Activated CD4-positive, alpha-beta T cell treated with anti-CD3 and anti-CD28 coated beads, Interleukin-2, amount 10 ng/mL, durations not matched to agents 24 days and 14 days (primary cell): Measurements from ENCODE around the gene QRFP. TPM values are rescaled to one million over a fixed set of nuclear protein-coding genes. Genes with fewer than 3 reads are reported as not detected.

Experiments used
- DNase-seq: peaks from one replicate; pipeline ENCODE4 v3.0.0; 2022
- H3K27ac Mint-ChIP-seq: one replicate; pipeline ENCODE4 v1.8.0; 2022; ENCODE audit warnings: mild to moderate bottlenecking, mixed read lengths
- H3K27me3 Mint-ChIP-seq: one replicate; pipeline ENCODE4 v1.8.0; 2022; ENCODE audit warnings: mixed read lengths
- H3K36me3 Mint-ChIP-seq: one replicate; pipeline ENCODE4 v1.8.0; 2022; ENCODE audit warnings: low read depth, mild to moderate bottlenecking, mixed read lengths
- H3K4me1 Mint-ChIP-seq: one replicate; pipeline ENCODE4 v1.8.0; 2021; ENCODE audit warnings: mixed read lengths
- H3K4me3 Mint-ChIP-seq: one replicate; pipeline ENCODE4 v1.8.0; 2022; ENCODE audit warnings: mild to moderate bottlenecking, moderate library complexity, mixed read lengths
- H3K9me3 Mint-ChIP-seq: one replicate; pipeline ENCODE4 v1.8.0; 2021; ENCODE audit warnings: mixed read lengths
- intact Hi-C: fragments of 100-400 bp; cut with micrococcal nuclease; formaldehyde crosslinking; loops from one replicate; pipeline ENCODE4 v1.15.1; 2023
- total RNA-seq: library from RNA; stranded (reverse); gene quantifications from 2 replicates; pipeline ENCODE4 v1.2.3, GENCODE V29; 2022

QRFP gene
- total RNA-seq, 1 donor from 2014 or later, result not detected

DNA sequence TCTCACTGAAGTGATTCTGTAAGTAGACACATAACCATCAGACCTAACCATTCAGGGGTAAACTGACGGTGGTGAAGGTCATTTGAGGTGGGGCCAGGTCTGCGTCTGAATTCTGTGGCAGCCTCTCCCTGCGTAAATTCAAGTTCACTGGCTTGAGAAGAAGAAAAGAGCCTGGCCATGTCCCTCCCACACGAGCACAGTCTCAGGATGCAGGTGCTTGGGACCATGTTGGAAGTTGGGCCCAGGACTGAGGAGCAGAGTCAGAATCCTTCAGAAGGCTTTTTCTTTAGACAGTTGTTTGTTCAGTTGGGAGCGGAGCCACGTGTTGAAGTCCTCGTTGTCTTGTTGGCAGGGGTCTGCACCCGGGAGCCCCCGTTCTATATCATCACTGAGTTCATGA is 24.1 kb downstream of the QRFP start:
- Mint-ChIP-seq H3K4me1 (no peaks in the 10 kb centered on the region), H3K27me3 (no peaks in the 10 kb centered on the region), H3K9me3 (no peaks in the 10 kb centered on the region), H3K4me3 (no peak overlapping the region), H3K36me3 (peaks cover 6% of the 10 kb centered on the region), H3K27ac (no peak overlapping the region)
- no peak for DNase-seq
- intact Hi-C loops, result no loop called here

DNA sequence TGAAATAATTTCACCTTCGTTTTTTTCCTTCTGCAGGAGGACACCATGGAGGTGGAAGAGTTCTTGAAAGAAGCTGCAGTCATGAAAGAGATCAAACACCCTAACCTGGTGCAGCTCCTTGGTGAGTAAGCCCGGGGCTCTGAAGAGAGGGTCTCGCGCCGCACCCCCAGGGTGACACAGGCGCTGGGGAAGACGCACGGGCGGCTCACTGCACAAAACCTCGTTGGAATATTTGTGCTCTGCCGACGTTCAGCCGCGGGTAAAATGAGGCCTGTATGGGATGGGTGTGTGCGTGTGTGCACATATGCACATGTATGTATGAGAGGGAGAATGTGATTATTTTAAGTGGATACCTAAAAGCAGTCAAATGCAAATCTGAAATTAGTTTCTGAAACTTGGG is 24.5 kb downstream of the QRFP start:
- H3K27ac Mint-ChIP-seq, result no peak overlapping the region
- no peaks in the 10 kb centered on the region for H3K27me3 Mint-ChIP-seq
- intact Hi-C loops, result no loop called here
- no peaks in the 10 kb centered on the region for H3K4me1 Mint-ChIP-seq
- no peak overlapping the region for H3K4me3 Mint-ChIP-seq
- H3K36me3 Mint-ChIP-seq, result peaks cover 6% of the 10 kb centered on the region
- DNase-seq, result no peak
- H3K9me3 Mint-ChIP-seq, result no peaks in the 10 kb centered on the region

DNA sequence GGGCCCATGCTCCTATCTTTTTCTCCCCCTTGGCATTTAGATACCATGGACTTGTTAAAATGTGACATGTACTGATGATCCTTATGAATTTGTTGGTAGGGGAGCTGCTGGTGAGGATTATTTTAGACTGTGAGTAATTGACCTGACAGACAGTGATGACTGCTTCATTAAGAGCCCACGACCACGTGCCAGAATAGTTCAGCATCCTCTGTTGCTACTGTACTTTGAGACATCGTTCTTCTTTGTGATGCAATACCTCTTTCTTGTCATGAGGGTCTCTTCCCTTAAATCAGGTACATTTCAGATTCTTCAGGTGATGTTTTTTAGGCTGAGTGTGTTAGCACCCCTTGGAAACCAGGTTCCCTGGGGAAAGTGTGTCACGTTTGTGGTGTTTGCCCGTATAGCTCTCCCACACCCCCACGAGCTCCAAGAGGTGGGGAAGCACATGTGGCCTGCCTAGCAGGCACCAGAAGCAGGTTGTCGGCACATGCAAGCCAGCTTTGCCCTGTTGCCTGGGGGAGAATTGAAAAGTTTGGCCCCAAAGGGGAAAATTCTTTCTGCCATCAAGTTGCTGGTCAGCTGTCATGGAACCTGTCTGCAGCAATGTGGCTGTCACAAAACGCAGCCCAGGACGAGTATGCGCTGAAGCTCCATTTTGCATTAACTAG is 25.1 kb downstream of the QRFP start:
- DNase-seq, result no peak
- Mint-ChIP-seq H3K9me3 (no peaks in the 10 kb centered on the region), H3K4me1 (no peaks in the 10 kb centered on the region), H3K4me3 (no peak overlapping the region), H3K27me3 (no peaks in the 10 kb centered on the region), H3K27ac (no peak overlapping the region), H3K36me3 (peaks cover 6% of the 10 kb centered on the region)
- intact Hi-C loops, result loop anchor here (2.0 kb wide), 1 partner anchor 63 kb away; no protein-coding TSS in a partner anchor

DNA sequence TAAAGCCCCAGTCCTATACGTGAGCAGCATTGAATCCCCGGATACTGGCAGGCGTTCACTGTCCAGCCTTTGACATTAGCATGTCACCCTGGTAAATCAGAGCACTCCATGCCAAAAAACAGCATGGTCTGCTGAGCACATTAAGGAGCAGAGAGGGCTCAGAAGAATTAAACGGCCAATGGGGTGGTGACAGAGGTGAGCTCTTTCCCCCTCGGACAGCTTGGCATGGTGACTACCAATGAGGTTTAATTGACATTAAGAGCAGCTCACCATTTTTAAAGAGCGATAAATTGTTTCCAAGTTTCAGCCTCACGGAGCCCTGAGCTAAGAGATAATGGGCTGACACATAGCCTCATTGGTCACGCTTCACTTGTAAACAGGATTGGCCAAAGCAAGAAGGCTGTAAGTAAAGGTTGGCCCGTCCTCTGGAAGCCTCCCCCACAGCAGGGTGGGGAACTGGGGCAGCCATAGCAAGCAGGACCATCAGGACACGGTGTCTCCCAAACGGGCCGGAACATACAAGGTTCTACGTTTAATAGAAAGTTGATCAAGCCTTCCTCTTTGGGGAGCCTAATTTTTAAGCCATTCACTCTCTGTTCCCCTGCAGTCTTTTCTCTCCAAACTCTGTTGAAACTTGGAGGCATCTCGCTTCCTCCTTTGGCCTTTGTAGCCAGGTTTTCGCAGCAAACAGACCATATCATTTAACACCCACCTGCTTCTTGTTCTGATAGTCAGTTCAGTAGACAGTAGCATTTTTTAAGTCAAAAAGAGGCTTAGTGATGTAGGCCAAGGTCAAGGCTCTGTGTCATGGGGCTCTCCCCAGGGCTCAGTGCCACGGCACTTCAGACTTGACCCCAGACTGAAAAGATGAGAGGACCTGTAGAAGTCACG is 25.9 kb downstream of the QRFP start:
- H3K4me3 Mint-ChIP-seq, result no peak overlapping the region
- DNase-seq, result no peak
- H3K9me3 Mint-ChIP-seq, result no peaks in the 10 kb centered on the region
- no peak overlapping the region for H3K27ac Mint-ChIP-seq
- H3K36me3 Mint-ChIP-seq, result peaks cover 6% of the 10 kb centered on the region
- H3K4me1 Mint-ChIP-seq, result no peaks in the 10 kb centered on the region
- intact Hi-C loops, result loop anchor here (2.0 kb wide), 1 partner anchor 62 kb away; no protein-coding TSS in a partner anchor
- H3K27me3 Mint-ChIP-seq, result no peaks in the 10 kb centered on the region

DNA sequence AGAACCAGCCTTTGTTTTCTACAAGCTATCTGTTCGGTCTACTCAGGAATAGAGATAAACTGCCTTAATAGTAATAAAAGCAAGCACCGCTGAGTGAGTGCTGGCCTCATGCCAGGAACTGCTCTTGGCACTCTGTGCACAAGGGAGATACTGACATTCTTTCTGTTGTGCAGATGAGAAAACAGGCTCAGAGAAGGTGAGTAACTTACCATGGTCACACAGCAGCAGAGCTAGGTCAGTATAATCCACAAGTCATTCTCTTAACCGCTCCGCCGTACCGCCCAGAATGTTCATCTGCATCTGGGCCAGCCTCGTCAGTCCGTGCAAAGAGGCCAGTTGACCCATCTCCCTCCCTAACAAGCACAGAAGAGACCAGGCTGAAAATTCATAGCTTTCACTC is 27.4 kb downstream of the QRFP start:
- no peak overlapping the region for H3K27ac Mint-ChIP-seq
- intact Hi-C loops, result no loop called here
- no peaks in the 10 kb centered on the region for H3K27me3 Mint-ChIP-seq
- no peaks in the 10 kb centered on the region for H3K9me3 Mint-ChIP-seq
- H3K4me1 Mint-ChIP-seq, result no peaks in the 10 kb centered on the region
- no peak overlapping the region for H3K4me3 Mint-ChIP-seq
- H3K36me3 Mint-ChIP-seq, result peaks cover 6% of the 10 kb centered on the region
- no peak for DNase-seq

DNA sequence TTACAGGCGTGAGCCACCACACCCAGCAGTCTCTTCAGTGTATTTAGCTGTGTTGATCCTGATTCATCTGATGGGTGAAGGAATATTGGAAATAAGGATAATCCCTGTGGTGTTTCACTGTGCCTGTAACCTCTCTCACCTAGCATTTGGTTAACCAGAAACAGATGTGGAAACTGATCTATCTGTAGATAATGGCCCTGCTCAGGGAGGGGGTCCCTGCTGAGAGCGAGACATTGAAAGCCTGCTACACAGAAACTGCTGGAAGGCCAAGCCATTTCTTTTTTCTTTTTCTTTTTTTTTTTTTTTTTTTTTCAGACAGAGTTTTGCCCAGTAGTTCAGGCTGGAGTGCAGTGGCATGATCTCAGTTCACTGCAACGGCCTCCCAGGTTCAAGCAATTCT is 28.4 kb downstream of the QRFP start:
- peaks cover 4% of the 10 kb centered on the region for H3K36me3 Mint-ChIP-seq
- H3K9me3 Mint-ChIP-seq, result no peaks in the 10 kb centered on the region
- H3K27ac Mint-ChIP-seq, result no peak overlapping the region
- no peaks in the 10 kb centered on the region for H3K27me3 Mint-ChIP-seq
- no peak for DNase-seq
- intact Hi-C loops, result no loop called here
- no peaks in the 10 kb centered on the region for H3K4me1 Mint-ChIP-seq
- H3K4me3 Mint-ChIP-seq, result no peak overlapping the region

DNA sequence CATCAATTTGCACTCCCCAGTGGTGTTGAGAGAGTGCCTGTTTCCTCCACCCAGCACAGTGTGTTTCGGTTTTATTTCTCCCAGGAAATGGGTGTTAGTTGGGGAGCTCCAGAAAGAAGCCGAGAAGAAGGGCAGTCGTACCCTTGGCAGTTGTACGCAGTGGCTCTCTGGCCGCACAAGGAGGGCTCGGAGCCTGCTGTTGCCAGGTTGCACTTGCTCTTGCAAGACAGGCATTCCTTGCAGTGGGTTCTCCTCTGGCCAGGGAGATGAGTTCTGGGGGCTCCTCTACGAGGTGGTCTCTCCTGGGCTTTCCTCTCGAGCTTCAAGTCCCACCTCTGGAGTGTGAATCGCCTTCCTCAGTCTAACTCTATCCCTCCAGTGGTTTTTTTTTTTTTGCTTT is 29.1 kb downstream of the QRFP start:
- Mint-ChIP-seq H3K27ac (no peak overlapping the region), H3K36me3 (peaks cover 4% of the 10 kb centered on the region), H3K4me1 (no peaks in the 10 kb centered on the region), H3K27me3 (no peaks in the 10 kb centered on the region), H3K9me3 (no peaks in the 10 kb centered on the region), H3K4me3 (no peak overlapping the region)
- intact Hi-C loops, result no loop called here
- no peak for DNase-seq

DNA sequence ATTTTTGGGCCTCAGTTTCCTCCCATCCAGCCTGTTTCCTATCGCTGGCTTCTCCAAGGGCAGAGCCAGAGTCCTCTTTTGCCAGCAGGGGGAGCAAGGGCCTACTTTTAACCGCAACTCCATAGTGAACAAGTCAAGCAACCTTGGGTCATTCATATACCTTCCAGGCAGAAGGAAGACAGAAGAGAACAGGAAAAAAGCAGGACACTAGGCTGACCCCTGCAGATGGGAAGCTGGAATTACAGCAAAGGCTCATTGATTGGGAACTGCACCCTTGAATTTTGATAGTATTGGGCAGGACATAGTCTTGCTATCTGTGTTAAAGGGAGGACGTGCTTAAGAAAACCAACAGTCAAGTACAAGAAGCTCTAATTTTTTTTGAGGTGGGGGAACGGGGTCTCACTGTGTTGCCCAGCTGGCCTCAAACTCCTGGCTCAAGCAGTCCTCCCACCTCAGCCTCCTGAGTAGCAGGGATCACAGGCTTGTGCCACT is 30.1 kb downstream of the QRFP start:
- Mint-ChIP-seq H3K27ac (no peak overlapping the region), H3K36me3 (no peaks in the 10 kb centered on the region), H3K4me3 (no peak overlapping the region), H3K9me3 (no peaks in the 10 kb centered on the region), H3K4me1 (no peaks in the 10 kb centered on the region), H3K27me3 (no peaks in the 10 kb centered on the region)
- peak; percentile 86 for DNase-seq
- intact Hi-C loops, result loop anchor here (1.0 kb wide), 2 partner anchors 75 to 180 kb away; no protein-coding TSS in a partner anchor

DNA sequence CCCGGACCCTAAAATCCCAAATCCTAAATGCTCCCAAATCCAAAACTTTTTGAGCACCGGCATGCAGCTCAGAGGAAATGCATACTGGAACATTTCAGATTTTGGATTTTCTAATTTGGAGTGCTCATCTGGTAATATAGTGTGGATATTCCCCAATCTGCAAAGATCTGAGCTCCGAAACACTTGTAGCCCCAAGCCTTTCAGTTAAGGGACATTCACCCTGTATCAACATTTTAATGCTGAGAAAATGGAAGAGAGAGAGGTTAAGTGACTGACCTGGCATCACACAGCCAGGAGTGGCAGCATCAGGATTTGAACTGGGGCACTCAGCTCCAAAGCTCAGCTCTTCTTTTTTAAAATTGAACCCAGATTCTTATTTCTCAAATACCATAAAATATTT is 30.7 kb downstream of the QRFP start:
- H3K4me1 Mint-ChIP-seq, result no peaks in the 10 kb centered on the region
- DNase-seq, result no peak
- H3K36me3 Mint-ChIP-seq, result no peaks in the 10 kb centered on the region
- no peak overlapping the region for H3K4me3 Mint-ChIP-seq
- H3K27ac Mint-ChIP-seq, result no peak overlapping the region
- intact Hi-C loops, result loop anchor here (1.0 kb wide), 2 partner anchors 75 to 180 kb away; no protein-coding TSS in a partner anchor
- no peaks in the 10 kb centered on the region for H3K27me3 Mint-ChIP-seq
- H3K9me3 Mint-ChIP-seq, result no peaks in the 10 kb centered on the region

DNA sequence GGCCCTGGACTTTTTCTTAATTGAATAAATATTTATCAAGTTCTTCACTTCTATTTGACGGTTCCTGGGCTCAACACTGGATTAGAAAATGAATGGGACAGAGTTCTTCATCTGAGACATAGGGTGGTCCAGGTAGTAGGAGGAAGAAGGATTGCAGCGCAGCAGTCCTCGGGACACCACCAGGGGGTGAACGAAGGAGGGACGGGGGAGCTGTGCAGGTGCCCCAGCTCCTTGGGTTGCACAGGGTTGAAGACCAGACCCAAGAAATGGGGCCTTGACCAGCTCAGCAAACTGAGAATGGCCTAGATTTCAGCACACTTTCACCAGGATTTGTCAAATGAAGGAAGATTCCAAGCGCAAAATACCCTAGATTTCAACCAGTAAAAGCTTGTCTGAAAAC is 32.1 kb downstream of the QRFP start:
- no peak for DNase-seq
- no peaks in the 10 kb centered on the region for H3K9me3 Mint-ChIP-seq
- no peaks in the 10 kb centered on the region for H3K36me3 Mint-ChIP-seq
- no peaks in the 10 kb centered on the region for H3K27me3 Mint-ChIP-seq
- H3K4me1 Mint-ChIP-seq, result no peaks in the 10 kb centered on the region
- intact Hi-C loops, result no loop called here
- no peak overlapping the region for H3K27ac Mint-ChIP-seq
- H3K4me3 Mint-ChIP-seq, result no peak overlapping the region

DNA sequence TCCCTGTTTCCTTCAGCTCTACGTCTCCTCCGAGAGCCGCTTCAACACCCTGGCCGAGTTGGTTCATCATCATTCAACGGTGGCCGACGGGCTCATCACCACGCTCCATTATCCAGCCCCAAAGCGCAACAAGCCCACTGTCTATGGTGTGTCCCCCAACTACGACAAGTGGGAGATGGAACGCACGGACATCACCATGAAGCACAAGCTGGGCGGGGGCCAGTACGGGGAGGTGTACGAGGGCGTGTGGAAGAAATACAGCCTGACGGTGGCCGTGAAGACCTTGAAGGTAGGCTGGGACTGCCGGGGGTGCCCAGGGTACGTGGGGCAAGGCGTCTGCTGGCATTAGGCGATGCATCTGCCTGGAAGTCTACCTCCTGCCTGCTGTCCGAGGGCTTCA is 33.9 kb downstream of the QRFP start:
- Mint-ChIP-seq H3K36me3 (no peaks in the 10 kb centered on the region), H3K4me3 (no peak overlapping the region), H3K27ac (no peak overlapping the region), H3K9me3 (no peaks in the 10 kb centered on the region), H3K4me1 (no peaks in the 10 kb centered on the region), H3K27me3 (no peaks in the 10 kb centered on the region)
- no peak for DNase-seq
- intact Hi-C loops, result loop anchor here (1.0 kb wide), 4 partner anchors 28 to 155 kb away; no protein-coding TSS in a partner anchor

DNA sequence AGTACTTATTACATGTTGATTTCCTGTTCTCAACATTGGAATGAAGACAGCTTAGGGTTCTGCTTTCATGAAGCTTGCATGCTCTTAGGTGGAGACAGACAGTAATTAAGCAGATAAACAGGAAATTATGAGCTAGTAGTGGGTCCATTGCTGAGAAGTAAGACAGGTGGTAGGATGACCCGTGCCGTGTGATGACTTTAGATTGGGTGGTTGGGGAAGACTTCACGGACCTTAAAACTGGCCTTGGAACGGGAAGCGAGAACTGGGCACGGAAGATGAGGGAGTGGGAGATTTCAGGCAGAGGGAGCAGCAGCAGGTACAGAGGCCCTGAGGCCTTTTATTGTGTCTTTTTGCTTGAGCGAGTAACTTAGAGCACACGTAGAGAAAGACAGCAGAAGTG is 34.4 kb downstream of the QRFP start:
- Mint-ChIP-seq H3K4me1 (no peaks in the 10 kb centered on the region), H3K36me3 (no peaks in the 10 kb centered on the region), H3K9me3 (no peaks in the 10 kb centered on the region), H3K4me3 (no peak overlapping the region), H3K27me3 (no peaks in the 10 kb centered on the region), H3K27ac (no peak overlapping the region)
- intact Hi-C loops, result no loop called here
- DNase-seq, result no peak

DNA sequence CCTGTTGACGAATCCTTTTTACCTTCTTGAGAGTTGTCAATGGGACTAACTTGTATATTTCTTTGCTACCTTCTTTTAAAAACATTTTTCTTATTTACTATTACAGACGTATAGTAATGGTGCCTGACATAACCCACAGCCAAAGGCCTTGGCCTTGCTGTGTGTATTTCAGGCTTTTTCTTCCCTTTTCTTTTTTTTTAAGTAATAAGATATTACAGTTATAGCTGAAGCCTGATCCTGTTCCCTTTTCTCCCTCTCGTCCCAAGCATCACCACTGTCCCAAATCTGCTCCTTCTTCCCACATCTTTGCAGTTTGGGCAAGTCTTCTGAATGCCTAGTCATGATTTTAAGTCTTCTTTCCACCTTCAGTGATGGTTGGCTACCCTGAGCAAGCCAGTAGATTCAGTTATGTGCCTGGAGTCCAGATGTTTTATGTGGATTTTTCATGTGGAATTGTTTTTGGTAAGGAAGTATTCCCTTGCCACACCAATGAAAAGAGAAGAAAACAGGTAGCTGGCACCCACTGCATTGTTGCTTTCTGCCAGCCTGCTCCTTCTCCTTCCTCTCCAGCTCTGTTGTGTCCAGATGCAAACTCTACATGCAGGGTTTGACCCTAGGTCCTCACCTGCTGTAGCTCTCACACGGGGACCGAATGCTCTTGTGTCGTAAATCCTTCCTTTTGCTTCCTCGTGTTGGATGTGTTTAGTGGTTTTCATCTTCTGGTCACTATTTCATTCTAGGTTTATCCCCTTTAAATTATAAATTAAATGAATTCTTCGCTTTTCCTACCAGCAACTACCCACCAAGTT is 35.0 kb downstream of the QRFP start:
- Mint-ChIP-seq H3K9me3 (no peaks in the 10 kb centered on the region), H3K4me1 (no peaks in the 10 kb centered on the region), H3K4me3 (no peak overlapping the region), H3K27ac (no peak overlapping the region), H3K36me3 (no peaks in the 10 kb centered on the region), H3K27me3 (no peaks in the 10 kb centered on the region)
- no peak for DNase-seq
- intact Hi-C loops, result no loop called here
